Neural cell (in vitro differentiated cells): ENCODE measurements around the gene CLDN15.
"Not testable (repeated sequence)": the region's sequence is repeated elsewhere in the genome, so short reads cannot be mapped to it uniquely, and the experiment has no call there.

Experiments used
- RAD21 ChIP-seq: fragments of 450-650 bp; conservative IDR thresholded peaks from 2 replicates; pipeline ENCODE4 v1.6.1; 2014; ENCODE audit warnings: antibody characterized with exemption, mild to moderate bottlenecking, moderate library complexity
- TF ChIP-seq, protein P1 (sequence below): fragments of 450-650 bp; IDR thresholded peaks from 2 replicates; pipeline ENCODE4 v1.5.1; 2014; ENCODE audit warnings: antibody characterized with exemption, mild to moderate bottlenecking, moderate library complexity; ENCODE audit not compliant: poor library complexity, severe bottlenecking

DNA sequence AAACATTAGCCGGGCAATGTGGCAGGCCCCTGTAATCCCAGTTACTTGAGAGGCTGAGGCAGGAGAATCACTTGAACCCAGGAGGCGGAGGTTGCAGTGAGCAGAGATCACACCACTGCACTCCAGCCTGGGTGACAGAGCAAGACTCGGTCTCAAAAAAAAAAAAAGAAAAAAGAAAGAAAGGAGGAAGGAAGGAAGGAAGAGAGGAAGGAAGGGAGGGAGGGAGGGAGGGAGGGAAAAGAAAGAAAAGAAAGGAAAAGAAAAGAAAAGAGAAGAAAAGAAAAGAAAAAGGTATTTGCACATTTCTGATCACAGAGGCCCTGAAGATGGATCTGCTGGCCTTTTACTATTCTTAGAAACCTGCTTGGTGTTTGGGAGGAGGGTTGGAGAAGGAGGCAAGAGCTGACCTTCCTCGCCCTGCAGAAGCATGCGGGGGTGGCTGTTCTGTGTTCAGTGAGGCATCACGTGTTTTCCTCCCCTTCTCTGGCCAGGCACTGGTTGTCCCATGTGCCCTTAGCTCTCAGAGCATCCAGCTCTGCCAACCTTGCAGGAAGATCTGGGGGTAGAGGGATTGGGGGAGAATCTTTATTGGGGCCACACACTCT lies 26.6 kb upstream of the CLDN15 start:
- TF ChIP-seq, protein P1, sequence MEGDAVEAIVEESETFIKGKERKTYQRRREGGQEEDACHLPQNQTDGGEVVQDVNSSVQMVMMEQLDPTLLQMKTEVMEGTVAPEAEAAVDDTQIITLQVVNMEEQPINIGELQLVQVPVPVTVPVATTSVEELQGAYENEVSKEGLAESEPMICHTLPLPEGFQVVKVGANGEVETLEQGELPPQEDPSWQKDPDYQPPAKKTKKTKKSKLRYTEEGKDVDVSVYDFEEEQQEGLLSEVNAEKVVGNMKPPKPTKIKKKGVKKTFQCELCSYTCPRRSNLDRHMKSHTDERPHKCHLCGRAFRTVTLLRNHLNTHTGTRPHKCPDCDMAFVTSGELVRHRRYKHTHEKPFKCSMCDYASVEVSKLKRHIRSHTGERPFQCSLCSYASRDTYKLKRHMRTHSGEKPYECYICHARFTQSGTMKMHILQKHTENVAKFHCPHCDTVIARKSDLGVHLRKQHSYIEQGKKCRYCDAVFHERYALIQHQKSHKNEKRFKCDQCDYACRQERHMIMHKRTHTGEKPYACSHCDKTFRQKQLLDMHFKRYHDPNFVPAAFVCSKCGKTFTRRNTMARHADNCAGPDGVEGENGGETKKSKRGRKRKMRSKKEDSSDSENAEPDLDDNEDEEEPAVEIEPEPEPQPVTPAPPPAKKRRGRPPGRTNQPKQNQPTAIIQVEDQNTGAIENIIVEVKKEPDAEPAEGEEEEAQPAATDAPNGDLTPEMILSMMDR = not testable (repeated sequence)
- not testable (repeated sequence) for TF ChIP-seq RAD21
